GM19397 (cell line): ENCODE measurements around the gene THBS3.
A peak's percentile ranks its signal among the peaks of the same experiment; 100 is the strongest.
"Not testable (repeated sequence)": the region's sequence is repeated elsewhere in the genome, so short reads cannot be mapped to it uniquely, and the experiment has no call there.

Source experiments
- ATAC-seq: cut with Tn5 transposase; IDR thresholded peaks from one replicate; pipeline ENCODE4 v1.9.1; 2021; ENCODE audit warnings: mild to moderate bottlenecking, moderate library complexity; ENCODE audit not compliant: unreplicated experiment

THBS3 gene

GRCh38 chr1:155191904-155192303 lies 15.8 kb downstream of the THBS3 start:
- ATAC-seq, result no peak

GRCh38 chr1:155189926-155190325 lies 17.8 kb downstream of the THBS3 start:
- ATAC-seq, result not testable (repeated sequence)

- ATAC-seq, result no peak
These were observed 19.4 kb downstream of the THBS3 start for GRCh38 chr1:155188268-155188667.

DNA sequence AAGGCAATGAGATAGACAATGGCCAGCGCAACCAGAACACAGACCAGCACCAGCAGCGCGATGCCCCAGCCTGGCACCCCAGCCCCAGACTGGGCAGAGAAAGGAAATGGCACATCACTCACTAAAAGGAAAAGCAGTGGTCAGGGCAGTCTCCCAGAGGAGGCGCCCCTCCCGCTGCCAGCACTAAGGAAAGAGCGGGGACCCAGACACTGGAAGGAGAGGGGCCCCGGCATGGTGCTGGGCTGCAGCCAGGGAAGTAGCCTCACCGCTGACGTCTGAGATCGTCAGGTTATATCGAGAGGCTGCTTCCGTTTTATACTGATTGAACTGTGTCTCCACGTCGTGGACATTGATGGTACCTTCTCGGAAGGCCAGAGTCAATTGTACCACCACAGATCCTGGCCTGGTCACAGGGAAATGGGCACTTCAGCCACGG lies 20.2 kb downstream of the THBS3 start:
- ATAC-seq, result no peak

DNA sequence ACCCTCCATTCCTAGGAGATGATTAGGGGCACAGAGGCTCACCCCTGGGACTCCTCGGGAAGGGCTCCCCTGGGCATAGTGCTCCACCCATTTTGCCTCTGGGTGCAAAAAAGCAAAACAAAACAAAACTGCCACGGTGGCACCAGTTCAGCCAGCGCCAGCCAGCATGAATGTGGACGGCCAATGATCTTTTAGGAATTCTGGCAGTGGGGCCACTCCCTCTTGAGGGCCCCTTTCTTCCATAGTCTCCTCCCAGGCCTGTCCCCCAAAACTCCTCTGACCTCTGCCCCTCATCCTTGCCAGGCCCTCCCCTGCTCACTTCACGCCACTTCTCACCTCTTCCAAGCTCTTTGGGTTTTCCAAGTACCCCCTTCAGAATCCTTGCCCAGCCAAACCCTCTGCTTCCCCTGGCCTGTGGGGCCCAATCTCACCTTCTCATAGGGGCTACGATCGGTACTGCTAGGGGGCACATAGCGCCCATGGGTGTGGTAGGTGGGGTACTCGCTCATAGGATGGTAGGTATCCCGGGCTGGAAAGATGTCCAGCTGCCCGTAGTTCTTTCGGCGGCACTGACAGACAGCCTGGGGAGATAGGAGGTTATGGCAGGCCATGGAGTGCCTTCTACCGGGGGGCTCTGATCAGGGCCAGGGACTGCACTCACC lies 20.8 kb downstream of the THBS3 start:
- no peak for ATAC-seq

- no peak for ATAC-seq
These were observed 21.5 kb downstream of the THBS3 start for GRCh38 chr1:155186067-155186793.

GRCh38 chr1:155185783-155186066 lies 22.0 kb downstream of the THBS3 start:
- no peak for ATAC-seq

- peak; percentile 64 for ATAC-seq
These were observed 22.6 kb downstream of the THBS3 start for GRCh38 chr1:155184835-155185782.

DNA sequence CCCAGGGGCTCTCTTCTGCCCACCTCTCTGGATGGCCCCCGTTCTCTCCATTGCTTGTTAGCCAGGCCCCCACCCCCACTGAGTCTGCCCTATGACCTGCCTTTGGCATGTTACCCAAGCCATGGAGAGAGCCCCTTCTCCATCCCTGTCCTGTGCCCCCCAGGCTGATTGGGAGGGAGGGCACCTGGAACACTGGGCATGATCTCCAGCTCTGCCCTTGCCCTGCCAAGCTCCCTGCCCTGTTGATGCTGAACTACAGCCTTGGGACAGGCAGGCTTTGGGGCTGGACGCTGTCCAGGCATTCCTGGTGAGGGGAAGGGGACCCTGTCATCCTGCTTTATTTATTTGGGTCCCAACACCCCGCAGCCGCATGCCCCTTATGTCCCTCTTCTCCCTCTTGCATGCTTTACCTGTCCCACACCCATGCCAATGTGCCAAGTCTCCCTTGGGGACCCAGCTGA lies 23.3 kb downstream of the THBS3 start:
- no peak for ATAC-seq

DNA sequence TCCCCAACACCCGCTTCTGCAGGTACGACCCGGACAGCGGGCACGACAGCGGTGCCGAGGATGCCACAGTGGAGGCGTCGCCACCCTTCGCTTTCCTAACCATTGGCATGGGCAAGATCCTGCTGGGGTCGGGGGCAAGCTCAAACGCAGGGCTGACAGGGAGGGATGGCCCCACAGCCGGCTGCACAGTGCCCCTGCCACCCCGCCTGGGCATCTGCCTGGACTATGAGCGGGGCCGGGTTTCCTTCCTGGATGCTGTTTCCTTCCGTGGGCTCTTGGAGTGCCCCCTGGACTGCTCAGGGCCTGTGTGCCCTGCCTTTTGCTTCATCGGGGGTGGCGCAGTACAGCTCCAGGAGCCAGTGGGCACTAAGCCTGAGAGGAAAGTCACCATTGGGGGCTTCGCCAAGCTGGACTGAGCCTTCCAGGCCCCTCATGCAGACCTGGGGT lies 23.9 kb downstream of the THBS3 start:
- no peak for ATAC-seq

DNA sequence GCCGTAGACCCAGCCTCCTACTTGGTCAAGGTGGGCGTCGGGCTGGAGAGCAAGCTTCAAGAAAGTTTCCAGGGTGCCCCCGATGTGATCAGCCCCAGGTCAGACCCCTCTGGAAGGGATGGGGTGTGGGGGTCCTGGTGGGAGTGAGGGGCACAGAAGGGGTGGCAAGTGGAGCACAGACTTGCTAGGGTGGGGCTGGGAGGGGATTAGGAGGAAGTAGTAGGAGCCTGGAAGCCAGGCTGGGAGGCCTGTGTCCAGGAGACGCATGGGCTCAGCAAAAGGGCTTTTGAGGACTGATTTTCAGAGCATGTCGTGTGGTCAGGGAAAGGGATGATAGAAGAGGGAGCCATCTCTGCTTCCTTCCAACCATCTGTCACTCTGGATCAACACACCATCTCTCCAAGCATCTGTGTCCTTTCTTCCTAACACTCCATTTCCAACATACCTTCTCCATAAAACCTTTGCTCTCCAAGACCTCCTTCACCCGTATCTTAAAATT lies 25.6 kb downstream of the THBS3 start:
- ATAC-seq, result no peak

DNA sequence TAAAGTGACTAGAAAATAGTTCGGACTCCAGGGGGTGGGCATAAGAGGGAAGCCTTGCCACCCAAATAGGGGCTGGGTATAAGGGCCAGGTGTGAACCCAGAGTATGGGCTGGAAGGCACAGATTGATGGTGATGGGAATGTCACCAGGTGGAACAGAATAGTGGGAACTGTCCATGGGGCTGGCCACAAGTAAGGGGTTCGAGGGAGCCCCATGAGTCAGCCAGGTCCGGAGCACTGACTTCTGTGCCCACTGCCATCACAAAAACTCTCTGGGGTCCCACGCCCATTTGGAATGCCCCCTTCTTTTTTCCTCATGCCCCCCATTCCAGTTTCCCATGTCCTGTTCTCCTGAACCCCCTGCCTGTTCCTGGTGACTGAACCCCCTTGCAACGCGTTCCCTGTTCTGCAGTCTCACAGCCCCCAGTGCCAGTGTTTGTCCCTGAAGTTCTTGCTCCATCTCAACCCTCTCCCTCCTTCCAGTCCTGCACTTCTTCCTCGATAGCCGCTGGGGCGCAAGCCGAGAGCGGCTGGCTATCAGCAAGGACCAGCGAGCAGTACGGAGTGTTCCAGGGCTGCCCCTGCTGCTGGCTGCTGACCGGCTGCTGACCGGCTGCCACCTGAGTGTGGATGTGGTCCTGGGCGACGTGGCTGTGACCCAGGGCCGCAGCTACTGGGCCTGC lies 26.2 kb downstream of the THBS3 start:
- no peak for ATAC-seq

DNA sequence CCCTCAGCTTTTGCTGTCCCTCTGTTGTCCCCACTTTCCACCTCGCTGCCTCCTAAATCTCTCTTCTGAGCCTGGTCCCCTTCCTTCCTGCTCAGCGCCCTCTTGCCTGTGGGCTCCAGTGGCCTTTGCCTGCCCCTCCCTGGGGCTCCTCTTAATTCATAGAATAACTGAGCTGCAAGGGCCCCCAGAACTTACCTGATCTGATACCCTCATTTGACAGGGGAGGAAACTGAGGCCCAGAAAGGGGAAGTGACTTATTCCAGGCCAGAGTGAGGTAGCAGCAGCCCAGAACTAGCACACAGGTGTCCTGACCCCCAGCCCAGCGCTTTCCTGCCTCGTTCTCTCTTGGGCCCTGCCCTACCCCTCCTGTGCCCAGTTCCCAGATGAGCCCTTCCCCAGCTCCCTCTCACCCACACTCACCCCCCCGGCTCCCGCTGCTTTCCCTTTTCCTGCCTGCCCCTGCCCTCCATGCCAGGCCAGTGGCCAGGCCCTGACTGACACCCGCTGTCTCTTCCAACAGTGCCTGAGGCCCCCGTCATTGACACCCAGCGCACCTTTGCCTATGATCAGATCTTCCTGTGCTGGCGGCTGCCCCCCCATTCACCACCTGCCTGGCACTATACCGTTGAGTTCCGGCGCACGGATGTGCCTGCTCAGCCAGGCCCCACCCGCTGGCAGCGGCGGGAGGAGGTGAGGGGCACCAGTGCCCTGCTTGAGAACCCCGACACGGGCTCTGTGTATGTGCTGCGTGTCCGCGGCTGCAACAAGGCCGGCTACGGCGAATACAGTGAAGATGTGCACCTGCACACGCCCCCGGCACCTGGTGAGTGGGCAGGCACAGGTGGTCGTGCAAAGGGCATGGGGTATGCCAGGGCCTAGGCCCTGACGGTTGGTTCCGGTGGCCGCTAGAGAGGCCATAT lies 28.3 kb downstream of the THBS3 start:
- no peak for ATAC-seq

DNA sequence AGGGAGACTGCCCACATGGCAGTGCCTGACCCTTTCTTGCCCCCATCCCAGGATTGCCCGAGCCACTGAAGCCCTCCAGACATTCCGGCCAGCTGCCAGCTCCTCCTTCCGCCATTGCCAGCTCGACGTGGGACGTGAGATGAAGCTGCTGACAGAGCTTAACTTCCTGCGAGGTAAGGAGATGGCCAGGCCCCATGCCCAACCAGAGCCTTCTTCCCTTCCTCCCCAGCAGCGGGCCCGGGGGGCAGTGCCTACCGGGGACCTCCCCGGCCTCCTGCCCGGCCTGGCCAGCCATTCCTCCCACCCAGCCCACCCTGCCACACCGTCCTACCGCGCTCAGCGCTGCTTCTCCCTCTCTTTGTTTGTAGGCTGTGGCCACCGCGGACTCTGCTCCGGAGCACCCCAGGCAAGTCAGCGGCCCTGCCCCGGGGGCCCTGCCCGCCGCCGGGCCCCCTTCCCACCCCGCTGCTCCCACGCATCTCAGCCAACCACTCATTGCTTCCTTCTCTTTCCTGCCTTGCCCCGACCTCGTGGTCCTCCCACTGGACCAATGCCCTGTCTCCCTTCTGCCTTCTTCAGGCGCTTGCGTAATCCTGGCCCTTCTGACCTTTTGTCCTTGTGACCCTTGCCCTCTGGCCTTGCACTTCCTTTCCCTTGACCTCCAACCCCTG lies 29.1 kb downstream of the THBS3 start:
- no peak for ATAC-seq

DNA sequence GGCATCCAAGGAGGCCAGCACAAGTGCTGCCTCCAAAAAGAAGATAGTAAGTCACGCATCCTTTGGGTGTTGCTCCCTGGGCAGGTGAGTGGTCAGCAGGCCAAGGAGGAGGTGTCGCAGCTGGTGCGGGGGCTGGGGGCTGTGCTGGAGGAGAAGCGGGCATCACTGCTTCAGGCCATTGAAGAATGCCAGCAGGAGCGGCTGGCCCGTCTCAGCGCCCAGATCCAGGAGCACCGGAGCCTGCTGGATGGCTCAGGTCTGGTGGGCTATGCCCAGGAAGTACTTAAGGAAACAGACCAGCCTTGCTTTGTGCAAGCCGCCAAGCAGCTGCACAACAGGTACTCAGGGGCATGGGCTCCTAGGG lies 29.8 kb downstream of the THBS3 start:
- ATAC-seq, result no peak

GRCh38 chr1:155177192-155177917 lies 30.3 kb downstream of the THBS3 start:
- no peak for ATAC-seq

DNA sequence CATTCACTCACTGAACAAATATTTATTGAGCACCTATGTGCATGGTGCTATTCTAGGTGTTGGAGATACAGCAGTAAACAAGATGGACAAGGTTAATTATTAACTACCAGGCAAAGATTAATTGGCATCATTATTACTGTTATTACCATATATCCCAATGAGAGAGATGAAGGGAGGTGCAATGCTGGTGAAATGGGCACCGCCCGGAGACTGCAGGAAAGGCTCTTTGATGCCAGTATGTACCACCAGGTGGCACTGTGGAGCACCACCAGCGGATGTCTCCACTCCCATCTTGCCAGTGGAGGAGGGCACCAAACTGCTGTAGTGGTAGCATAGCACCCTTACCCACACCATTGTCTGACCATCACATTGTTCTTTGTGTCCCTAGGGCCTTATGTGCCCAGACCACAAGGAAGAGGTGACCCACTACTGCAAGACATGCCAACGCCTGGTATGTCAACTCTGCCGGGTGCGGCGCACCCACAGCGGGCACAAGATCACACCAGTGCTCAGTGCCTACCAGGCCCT lies 31.1 kb downstream of the THBS3 start:
- ATAC-seq, result no peak

DNA sequence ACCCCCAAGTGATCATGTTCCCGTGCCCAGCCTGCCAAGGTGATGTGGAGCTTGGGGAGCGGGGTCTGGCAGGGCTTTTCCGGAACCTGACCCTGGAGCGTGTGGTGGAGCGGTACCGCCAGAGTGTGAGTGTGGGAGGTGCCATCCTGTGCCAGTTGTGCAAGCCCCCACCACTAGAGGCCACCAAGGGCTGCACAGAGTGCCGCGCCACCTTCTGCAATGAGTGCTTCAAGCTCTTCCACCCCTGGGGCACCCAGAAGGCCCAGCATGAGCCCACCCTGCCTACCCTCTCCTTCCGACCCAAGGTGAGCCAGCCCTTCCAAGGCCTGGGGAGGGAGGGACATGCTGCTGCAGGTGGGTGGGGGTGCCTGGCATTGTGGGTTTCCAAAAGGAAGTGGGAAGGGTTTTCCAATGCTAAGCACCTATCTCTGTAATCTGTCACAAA lies 31.7 kb downstream of the THBS3 start:
- ATAC-seq, result no peak
